H9 (cell line): Measurements from ENCODE around the gene PCSK6. TPM values are rescaled to one million over a fixed set of nuclear protein-coding genes. Genes with fewer than 3 reads are reported as not detected.

Experiments
- DNase-seq: peaks from one replicate; pipeline ENCODE4 v3.0.0-alpha.2; 2017
- H2AFZ ChIP-seq: one replicate; pipeline ENCODE4 v1.6.1; 2013; ENCODE audit warnings: mild to moderate bottlenecking, low read length, control low read depth, moderate library complexity
- H2AK5ac ChIP-seq: 2 replicates; pipeline ENCODE4 v1.6.1; 2013; ENCODE audit warnings: low read length, control low read depth, mixed read lengths; ENCODE audit not compliant: insufficient read length
- H2BK120ac ChIP-seq: one replicate; pipeline ENCODE4 v1.6.1; 2013; ENCODE audit warnings: low read depth, mild to moderate bottlenecking, low read length, control low read depth, inconsistent platforms; ENCODE audit not compliant: poor library complexity, severe bottlenecking
- H2BK12ac ChIP-seq: 2 replicates; pipeline ENCODE4 v1.6.1; 2013; ENCODE audit warnings: low read length, control low read depth, mixed read lengths, low read depth; ENCODE audit not compliant: insufficient read length
- H2BK15ac ChIP-seq: 2 replicates; pipeline ENCODE4 v1.6.1; 2013; ENCODE audit warnings: low read depth, low read length, control low read depth
- H2BK20ac ChIP-seq: one replicate; pipeline ENCODE4 v1.6.1; 2013; ENCODE audit warnings: low read depth, mild to moderate bottlenecking, low read length, control low read depth, inconsistent platforms; ENCODE audit not compliant: poor library complexity, severe bottlenecking
- H2BK5ac ChIP-seq: 2 replicates; pipeline ENCODE4 v1.6.1; 2013; ENCODE audit warnings: low read length, control low read depth, mixed read lengths; ENCODE audit not compliant: insufficient read length
- H3K14ac ChIP-seq: 2 replicates; pipeline ENCODE4 v1.6.1; 2013; ENCODE audit warnings: low read length, control low read depth; ENCODE audit not compliant: insufficient read depth
- H3K18ac ChIP-seq: 2 replicates; pipeline ENCODE4 v1.6.1; 2013; ENCODE audit warnings: low read depth, mild to moderate bottlenecking, mixed read lengths, low read length, control low read depth; ENCODE audit not compliant: insufficient read length
- H3K23ac ChIP-seq: 2 replicates; pipeline ENCODE4 v1.6.1; 2013; ENCODE audit warnings: low read length, control low read depth, mixed read lengths, low read depth; ENCODE audit not compliant: insufficient read length
- H3K23me2 ChIP-seq: 2 replicates; pipeline ENCODE4 v1.6.1; 2013; ENCODE audit warnings: low read depth, mild to moderate bottlenecking, mixed read lengths, low read length, control low read depth; ENCODE audit not compliant: insufficient read length, poor library complexity, severe bottlenecking
- H3K27ac ChIP-seq: 2 replicates; pipeline ENCODE4 v1.5.1; 2013; ENCODE audit warnings: low read length, control low read depth, mixed read lengths, low read depth; ENCODE audit not compliant: insufficient read length
- H3K27me3 ChIP-seq: 2 replicates; pipeline ENCODE4 v1.6.1; 2013; ENCODE audit warnings: low read length, control low read depth, inconsistent platforms; ENCODE audit not compliant: insufficient read depth
- H3K4ac ChIP-seq: 2 replicates; pipeline ENCODE4 v1.6.1; 2013; ENCODE audit warnings: low read depth, mild to moderate bottlenecking, control low read depth, inconsistent platforms, low read length, moderate library complexity
- H3K4me1 ChIP-seq: 2 replicates; pipeline ENCODE4 v1.6.1; 2013; ENCODE audit warnings: low read length, control low read depth, inconsistent platforms; ENCODE audit not compliant: insufficient read depth
- H3K4me2 ChIP-seq: 2 replicates; pipeline ENCODE4 v1.6.1; 2013; ENCODE audit warnings: low read length, control low read depth, mixed read lengths; ENCODE audit not compliant: insufficient read length, insufficient read depth
- H3K56ac ChIP-seq: 2 replicates; pipeline ENCODE4 v1.6.1; 2013; ENCODE audit warnings: low read depth, mild to moderate bottlenecking, mixed read lengths, low read length, control low read depth; ENCODE audit not compliant: insufficient read length
- H3K79me1 ChIP-seq: 2 replicates; pipeline ENCODE4 v1.6.1; 2013; ENCODE audit warnings: low read depth, mild to moderate bottlenecking, moderate library complexity, low read length, control low read depth, inconsistent platforms; ENCODE audit not compliant: insufficient read depth, poor library complexity, severe bottlenecking
- H3K79me2 ChIP-seq: 2 replicates; pipeline ENCODE4 v1.6.1; 2013; ENCODE audit warnings: low read length, control low read depth, inconsistent platforms; ENCODE audit not compliant: insufficient read depth
- H3K9ac ChIP-seq: 2 replicates; pipeline ENCODE4 v1.6.1; 2013; ENCODE audit warnings: low read length, control low read depth, mixed read lengths; ENCODE audit not compliant: insufficient read length; ENCODE audit errors: extremely low read depth
- H3K9me3 ChIP-seq: one replicate; pipeline ENCODE4 v1.6.1; 2013; ENCODE audit warnings: low read depth, low read length, inconsistent platforms; ENCODE audit not compliant: control insufficient read depth
- H3T11ph ChIP-seq: one replicate; pipeline ENCODE4 v1.6.1; 2013; ENCODE audit warnings: mild to moderate bottlenecking, low read length, control low read depth, inconsistent platforms
- H4K20me1 ChIP-seq: one replicate; pipeline ENCODE4 v1.6.1; 2013; ENCODE audit not compliant: control insufficient read depth, insufficient read length, insufficient read depth
- H4K5ac ChIP-seq: 2 replicates; pipeline ENCODE4 v1.6.1; 2013; ENCODE audit warnings: low read depth, mild to moderate bottlenecking, mixed read lengths, low read length, control low read depth; ENCODE audit not compliant: insufficient read length
- H4K8ac ChIP-seq: replicated peaks from 2 replicates; pipeline ENCODE4 v1.6.1; 2013; ENCODE audit warnings: low read length, control low read depth, mixed read lengths, low read depth; ENCODE audit not compliant: insufficient read length
- H4K91ac ChIP-seq: 2 replicates; pipeline ENCODE4 v1.6.1; 2013; ENCODE audit warnings: low read depth, mild to moderate bottlenecking, moderate library complexity, mixed read lengths, low read length, control low read depth; ENCODE audit not compliant: insufficient read length
- H3K27ac Mint-ChIP-seq, 3 experiments: 2 replicates in 2 of 3; 3 replicates in 1 of 3; pipeline ENCODE4 v1.8.0; 2020 to 2021; ENCODE audit warnings: mixed read lengths in 3 of 3, mild to moderate bottlenecking in 1 of 3, moderate library complexity in 1 of 3
- H3K27me3 Mint-ChIP-seq: 2 replicates; pipeline ENCODE4 v1.8.0; 2021; ENCODE audit warnings: low read depth, mild to moderate bottlenecking, moderate library complexity, mixed read lengths
- H3K36me3 Mint-ChIP-seq, 3 experiments: 2 replicates in 2 of 3; 3 replicates in 1 of 3; pipeline ENCODE4 v1.8.0; 2020 to 2021; ENCODE audit warnings: low read depth in 3 of 3, mixed read lengths in 3 of 3; ENCODE audit not compliant: insufficient read depth in 1 of 3
- H3K4me1 Mint-ChIP-seq, 2 experiments: 2 replicates each; pipeline ENCODE4 v1.8.0; 2020; ENCODE audit warnings: mixed read lengths in 2 of 2
- H3K4me3 Mint-ChIP-seq, 2 experiments: 2 replicates in 1 of 2; 3 replicates in 1 of 2; pipeline ENCODE4 v1.8.0; 2020 to 2021; ENCODE audit warnings: mild to moderate bottlenecking in 2 of 2, mixed read lengths in 2 of 2, moderate library complexity in 1 of 2
- H3K9me3 Mint-ChIP-seq, 2 experiments: 2 replicates in 1 of 2; 3 replicates in 1 of 2; pipeline ENCODE4 v1.8.0; 2020; ENCODE audit warnings: mild to moderate bottlenecking in 2 of 2, mixed read lengths in 2 of 2, moderate library complexity in 1 of 2
- WGBS: extraction: QIAGEN DNeasy Blood & Tissue Kit; methylation state at CpG from one replicate; pipeline ENCODE4 v1.1.7; 2013; ENCODE audit warnings: missing lambda C conversion rate, low lambda C conversion rate, mixed read lengths; ENCODE audit not compliant: insufficient read length; ENCODE audit errors: extremely low coverage; 5-methylcytosine and 5-hydroxymethylcytosine counted together
- total RNA-seq: library from RNA; stranded (reverse); gene quantifications from 2 replicates; pipeline ENCODE4 v1.2.1, GENCODE V29; 2021
- TF ChIP-seq, protein P1 (sequence below): fragments of 200-600 bp; sonication (generic); conservative IDR thresholded peaks from 3 replicates; pipeline ENCODE4 v1.8.0; 2021; ENCODE audit warnings: antibody characterized with exemption, mild to moderate bottlenecking

PCSK6 gene
- total RNA-seq, 1 experiment from 2014 or later = 4.0 TPM

DNA sequence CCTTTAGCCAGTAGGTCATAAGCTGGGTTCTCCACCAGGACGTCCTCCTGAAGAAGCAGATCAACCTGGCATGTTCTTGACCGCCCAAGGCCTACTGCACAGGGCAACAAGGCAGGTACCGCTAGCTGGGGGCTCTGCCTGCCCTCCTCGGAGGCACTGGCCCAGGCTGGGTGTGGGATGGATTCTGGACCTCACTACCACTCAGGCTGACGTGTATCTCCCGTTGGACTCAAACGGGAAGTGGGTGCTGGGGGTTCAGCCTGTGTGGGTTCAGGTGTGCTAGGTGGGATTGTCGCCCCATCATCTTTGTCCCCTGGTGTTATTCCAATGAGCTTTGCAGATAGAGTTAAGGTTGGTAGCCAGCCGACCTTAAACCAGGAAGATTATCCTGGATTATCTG, 99.4 kb downstream of the PCSK6 start:
- WGBS = no CpG with 5 or more reads among the region's 9 CpGs
- H3K27me3 Mint-ChIP-seq = peaks cover 4% of the 10 kb centered on the region; the same call in 1 of the 2 replicates
- no peak overlapping the region for H3K27ac Mint-ChIP-seq
- Histone ChIP-seq H3K4ac (no peak overlapping the region), H3K79me1 (no peaks in the 10 kb centered on the region), H4K20me1 (no peaks in the 10 kb centered on the region), H3K23me2 (no peaks in the 10 kb centered on the region), H4K91ac (no peak overlapping the region), H3K79me2 (no peaks in the 10 kb centered on the region), H4K8ac (no peak overlapping the region), H3K27ac (no peak overlapping the region), H3K18ac (no peak overlapping the region), H2BK15ac (no peak overlapping the region), H4K5ac (no peak overlapping the region), H3K4me2 (no peak overlapping the region), H3K9me3 (no peaks in the 10 kb centered on the region), H3K56ac (no peak overlapping the region), H3K14ac (no peak overlapping the region), H3K9ac (no peak overlapping the region), H3K27me3 (no peaks in the 10 kb centered on the region), H3T11ph (no peak overlapping the region), H2BK12ac (no peak overlapping the region), H3K23ac (no peak overlapping the region), H2AK5ac (no peak overlapping the region), H2BK5ac (no peak overlapping the region), H2BK120ac (no peak overlapping the region), H3K4me1 (no peaks in the 10 kb centered on the region), H2BK20ac (no peak overlapping the region), H2AFZ (no peak overlapping the region)
- peaks cover 0 to 8% of the 10 kb centered on the region in 2 experiments; a peak in 3 of 4 replicates for H3K4me1 Mint-ChIP-seq
- H3K9me3 Mint-ChIP-seq = no peaks in the 10 kb centered on the region
- TF ChIP-seq, protein P1, sequence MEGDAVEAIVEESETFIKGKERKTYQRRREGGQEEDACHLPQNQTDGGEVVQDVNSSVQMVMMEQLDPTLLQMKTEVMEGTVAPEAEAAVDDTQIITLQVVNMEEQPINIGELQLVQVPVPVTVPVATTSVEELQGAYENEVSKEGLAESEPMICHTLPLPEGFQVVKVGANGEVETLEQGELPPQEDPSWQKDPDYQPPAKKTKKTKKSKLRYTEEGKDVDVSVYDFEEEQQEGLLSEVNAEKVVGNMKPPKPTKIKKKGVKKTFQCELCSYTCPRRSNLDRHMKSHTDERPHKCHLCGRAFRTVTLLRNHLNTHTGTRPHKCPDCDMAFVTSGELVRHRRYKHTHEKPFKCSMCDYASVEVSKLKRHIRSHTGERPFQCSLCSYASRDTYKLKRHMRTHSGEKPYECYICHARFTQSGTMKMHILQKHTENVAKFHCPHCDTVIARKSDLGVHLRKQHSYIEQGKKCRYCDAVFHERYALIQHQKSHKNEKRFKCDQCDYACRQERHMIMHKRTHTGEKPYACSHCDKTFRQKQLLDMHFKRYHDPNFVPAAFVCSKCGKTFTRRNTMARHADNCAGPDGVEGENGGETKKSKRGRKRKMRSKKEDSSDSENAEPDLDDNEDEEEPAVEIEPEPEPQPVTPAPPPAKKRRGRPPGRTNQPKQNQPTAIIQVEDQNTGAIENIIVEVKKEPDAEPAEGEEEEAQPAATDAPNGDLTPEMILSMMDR = no peak
- no peak overlapping the region for H3K4me3 Mint-ChIP-seq
- no peaks in the 10 kb centered on the region for H3K36me3 Mint-ChIP-seq
- DNase-seq = no peak
